GM21515 (cell line): Measurements from ENCODE around the gene CBFA2T3.

ENCODE experiments used
- ATAC-seq: cut with Tn5 transposase; IDR thresholded peaks from one replicate; pipeline ENCODE4 v1.9.1; 2021; ENCODE audit not compliant: unreplicated experiment

Gene CBFA2T3

GRCh38 chr16:88844419-88845036, 132.5 kb downstream of the CBFA2T3 start:
- no peak for ATAC-seq

GRCh38 chr16:88843256-88843655, 133.8 kb downstream of the CBFA2T3 start:
- ATAC-seq: no peak

- ATAC-seq: no peak
Observed at GRCh38 chr16:88842806-88843205, 134.2 kb downstream of the CBFA2T3 start.

- ATAC-seq: no peak
Observed at GRCh38 chr16:88842308-88842756, 134.7 kb downstream of the CBFA2T3 start.

- no peak for ATAC-seq
Observed at GRCh38 chr16:88841521-88842307, 135.3 kb downstream of the CBFA2T3 start.

GRCh38 chr16:88840600-88841215, 136.3 kb downstream of the CBFA2T3 start:
- ATAC-seq: no peak

- ATAC-seq: no peak
Observed at GRCh38 chr16:88839745-88840599, 137.0 kb downstream of the CBFA2T3 start.

- ATAC-seq: no peak
Observed at GRCh38 chr16:88839026-88839529, 137.9 kb downstream of the CBFA2T3 start.

GRCh38 chr16:88838566-88838965, 138.4 kb downstream of the CBFA2T3 start:
- ATAC-seq: no peak

GRCh38 chr16:88837806-88838205, 139.2 kb downstream of the CBFA2T3 start:
- ATAC-seq: no peak

GRCh38 chr16:88836791-88837190, 140.2 kb downstream of the CBFA2T3 start:
- ATAC-seq: no peak

GRCh38 chr16:88835818-88836217, 141.2 kb downstream of the CBFA2T3 start:
- no peak for ATAC-seq

- no peak for ATAC-seq
Observed at GRCh38 chr16:88835383-88835782, 141.6 kb downstream of the CBFA2T3 start.

GRCh38 chr16:88834670-88835069, 142.3 kb downstream of the CBFA2T3 start:
- no peak for ATAC-seq

- ATAC-seq: no peak
Observed at GRCh38 chr16:88833086-88833485, 143.9 kb downstream of the CBFA2T3 start.

- no peak for ATAC-seq
Observed at GRCh38 chr16:88831838-88832237, 145.2 kb downstream of the CBFA2T3 start.

- ATAC-seq: no peak
Observed at GRCh38 chr16:88830783-88831182, 146.2 kb downstream of the CBFA2T3 start.

GRCh38 chr16:88830258-88830657, 146.7 kb downstream of the CBFA2T3 start:
- no peak for ATAC-seq

GRCh38 chr16:88828711-88829110, 148.3 kb downstream of the CBFA2T3 start:
- no peak for ATAC-seq

GRCh38 chr16:88827727-88828126, 149.3 kb downstream of the CBFA2T3 start:
- ATAC-seq: no peak
